HEK293 (cell line): ENCODE measurements around the gene SUPT5H.

Source experiments
- CTCF ChIA-PET: fragments of 350-600 bp; formaldehyde crosslinking; extraction: SDS; loops from one replicate; lab custom pipeline; 2021; ENCODE audit warnings: antibody characterized with exemption; lab: Yijun Ruan, JAX
- POLR2A ChIA-PET: fragments of 300-600 bp; formaldehyde crosslinking; extraction: SDS; loops from one replicate; lab custom pipeline; 2020; ENCODE audit warnings: antibody characterized with exemption, inconsistent platforms; lab: Yijun Ruan, JAX
- H3K27ac ChIP-seq: fragments of 200-500 bp; sonication (Bioruptor generic); 2 replicates; pipeline ENCODE4 v1.5.1; 2014; ENCODE audit warnings: low read depth, low read length, control low read depth, inconsistent platforms; ENCODE audit errors: extremely low read depth
- H3K36me3 ChIP-seq, 2 experiments: fragments of 200-500 bp in 1 of 2; sonication (Bioruptor generic) in 1 of 2; 1 replicate in 1 of 2; 2 replicates in 1 of 2; pipeline ENCODE4 v1.5.1; 2014 to 2017; ENCODE audit warnings: inconsistent platforms in 2 of 2, low read length in 2 of 2; ENCODE audit not compliant: control insufficient read depth in 2 of 2, insufficient read depth in 1 of 2
- H3K4me1 ChIP-seq: fragments of 200-500 bp; sonication (Bioruptor generic); 2 replicates; pipeline ENCODE4 v1.5.1; 2014; ENCODE audit warnings: mild to moderate bottlenecking, low read length, inconsistent platforms; ENCODE audit not compliant: control insufficient read depth, insufficient read depth
- H3K4me3 ChIP-seq: 2 replicates; pipeline ENCODE4 v1.5.1; 2011; ENCODE audit warnings: low read depth, mild to moderate bottlenecking, control low read depth, low read length, moderate library complexity
- H3K9me3 ChIP-seq: fragments of 200-500 bp; sonication (Bioruptor generic); 2 replicates; pipeline ENCODE4 v1.5.1; 2014; ENCODE audit warnings: low read depth, low read length, inconsistent platforms; ENCODE audit not compliant: control insufficient read depth, insufficient read depth
- BCL6B ChIP-seq: fragments of 450-650 bp; formaldehyde crosslinking; IDR thresholded peaks from 2 replicates; pipeline ENCODE4 v1.5.1; 2017; ENCODE audit warnings: missing biosample characterization, missing genetic modification characterization
- GFI1B ChIP-seq: fragments of 450-650 bp; formaldehyde crosslinking; IDR thresholded peaks from 2 replicates; pipeline ENCODE4 v1.5.1; 2016; ENCODE audit warnings: missing biosample characterization, missing genetic modification characterization
- MYNN ChIP-seq: fragments of 450-650 bp; formaldehyde crosslinking; IDR thresholded peaks from 2 replicates; pipeline ENCODE4 v1.5.1; 2016; ENCODE audit warnings: missing biosample characterization, missing genetic modification characterization, borderline replicate concordance
- PRDM10 ChIP-seq: fragments of 450-650 bp; formaldehyde crosslinking; IDR thresholded peaks from 2 replicates; pipeline ENCODE4 v1.5.1; 2016; ENCODE audit warnings: missing biosample characterization, missing genetic modification characterization
- PRDM6 ChIP-seq: fragments of 450-650 bp; formaldehyde crosslinking; IDR thresholded peaks from 2 replicates; pipeline ENCODE4 v1.5.1; 2017; ENCODE audit warnings: missing biosample characterization, missing genetic modification characterization
- SALL2 ChIP-seq: fragments of 450-650 bp; formaldehyde crosslinking; IDR thresholded peaks from 2 replicates; pipeline ENCODE4 v1.5.0; 2017; ENCODE audit warnings: missing biosample characterization, mild to moderate bottlenecking, missing genetic modification characterization, borderline replicate concordance
- ZBTB17 ChIP-seq: fragments of 450-650 bp; formaldehyde crosslinking; IDR thresholded peaks from 2 replicates; pipeline ENCODE4 v1.5.1; 2016; ENCODE audit warnings: missing biosample characterization, missing genetic modification characterization
- ZBTB20 ChIP-seq: fragments of 450-650 bp; formaldehyde crosslinking; IDR thresholded peaks from 2 replicates; pipeline ENCODE4 v1.5.1; 2016; ENCODE audit warnings: missing biosample characterization, missing genetic modification characterization
- ZBTB21 ChIP-seq: fragments of 450-650 bp; formaldehyde crosslinking; IDR thresholded peaks from 2 replicates; pipeline ENCODE4 v1.5.1; 2017; ENCODE audit warnings: missing biosample characterization, missing genetic modification characterization
- ZBTB48 ChIP-seq: fragments of 450-650 bp; formaldehyde crosslinking; IDR thresholded peaks from 2 replicates; pipeline ENCODE4 v1.5.1; 2016; ENCODE audit warnings: missing biosample characterization, missing genetic modification characterization
- ZNF133 ChIP-seq: fragments of 450-650 bp; formaldehyde crosslinking; IDR thresholded peaks from 2 replicates; pipeline ENCODE4 v1.5.1; 2016; ENCODE audit warnings: missing biosample characterization, missing genetic modification characterization
- ZNF16 ChIP-seq: fragments of 450-650 bp; formaldehyde crosslinking; IDR thresholded peaks from 2 replicates; pipeline ENCODE4 v1.5.1; 2016; ENCODE audit warnings: low read depth, missing biosample characterization, missing genetic modification characterization
- ZNF202 ChIP-seq: fragments of 450-650 bp; formaldehyde crosslinking; IDR thresholded peaks from 2 replicates; pipeline ENCODE4 v1.5.1; 2016; ENCODE audit warnings: missing biosample characterization, missing genetic modification characterization, borderline replicate concordance
- ZNF366 ChIP-seq: fragments of 450-650 bp; formaldehyde crosslinking; conservative IDR thresholded peaks from 2 replicates; pipeline ENCODE4 v1.5.1; 2016; ENCODE audit warnings: missing biosample characterization, missing genetic modification characterization
- ZNF404 ChIP-seq: fragments of 450-650 bp; formaldehyde crosslinking; IDR thresholded peaks from 2 replicates; pipeline ENCODE4 v1.5.1; 2017; ENCODE audit warnings: missing biosample characterization, missing genetic modification characterization
- ZNF530 ChIP-seq: fragments of 450-650 bp; formaldehyde crosslinking; IDR thresholded peaks from 2 replicates; pipeline ENCODE4 v1.5.1; 2016; ENCODE audit warnings: low read depth, missing biosample characterization, missing genetic modification characterization
- ZNF600 ChIP-seq: fragments of 450-650 bp; formaldehyde crosslinking; IDR thresholded peaks from 2 replicates; pipeline ENCODE4 v1.5.1; 2016; ENCODE audit warnings: missing biosample characterization, missing genetic modification characterization
- ZNF707 ChIP-seq: fragments of 450-650 bp; formaldehyde crosslinking; IDR thresholded peaks from 2 replicates; pipeline ENCODE4 v1.5.1; 2016; ENCODE audit warnings: missing biosample characterization, missing genetic modification characterization

Gene SUPT5H

GRCh38 chr19:39425744-39426143, 19.6 kb upstream of the SUPT5H start:
- H3K27ac ChIP-seq = no peak overlapping the region
- no peak overlapping the region for H3K4me3 ChIP-seq
- peaks cover 36 to 46% of the 10 kb centered on the region in 2 experiments for H3K36me3 ChIP-seq
- H3K4me1 ChIP-seq = peaks cover under 1% of the 10 kb centered on the region
- ChIA-PET POLR2A (interaction anchor here (0.6 to 13.3 kb wide), 3 partner anchors 10 to 34 kb away, joined by 4 to 255 read pairs (median 16); partner anchors contain the start of genes MED29, PAF1 and RPS16), CTCF (interaction anchor here (0.5 to 1.4 kb wide), 4 partner anchors 8 to 49 kb away, joined by 3 to 7 read pairs (median 4); no protein-coding TSS in a partner anchor)
- H3K9me3 ChIP-seq = no peaks in the 10 kb centered on the region
- no peak for TF ChIP-seq ZBTB21
- peak; percentile 18; the same call in 1 of the 2 replicates for TF ChIP-seq BCL6B (tag by site-specific recombination)
- TF ChIP-seq ZNF133 = no peak
- TF ChIP-seq ZBTB20 = peak; percentile 45
- TF ChIP-seq ZNF600 (tag by site-specific recombination) = 0 out of 2 replicates have a peak, but pooled peaks have one; percentile 13
- peak; percentile 99 for TF ChIP-seq ZNF366 (tag by site-specific recombination)
- TF ChIP-seq SALL2 = peak; percentile 53; the same call in 1 of the 2 replicates
- peak; percentile 96 for TF ChIP-seq ZBTB17 (tag by site-specific recombination)
- TF ChIP-seq ZNF404 (tag by site-specific recombination) = no peak
- TF ChIP-seq ZNF530 (tag by site-specific recombination) = no peak
- 0 out of 2 replicates have a peak, but pooled peaks have one; percentile 39 for TF ChIP-seq ZBTB48 (tag by site-specific recombination)

GRCh38 chr19:39426170-39426569, 19.2 kb upstream of the SUPT5H start:
- no peak overlapping the region for H3K4me3 ChIP-seq
- ChIA-PET CTCF (interaction anchor here (0.5 to 4.2 kb wide), 8 partner anchors 9 to 80 kb away, joined by 3 to 20 read pairs (median 4); partner anchors contain the start of gene PLEKHG2), POLR2A (interaction anchor here (0.6 to 13.3 kb wide), 8 partner anchors 9 to 773 kb away, joined by 3 to 255 read pairs (median 11); partner anchors contain the start of genes MED29, PAF1, RPS16 and SUPT5H)
- TF ChIP-seq ZNF16 (tag by site-specific recombination) (no peak), ZNF707 (no peak), ZBTB48 (tag by site-specific recombination) (no peak), ZNF202 (tag by site-specific recombination) (no peak), PRDM10 (tag by site-specific recombination) (peak; percentile 99), ZNF366 (tag by site-specific recombination) (peak; percentile 30; the same call in 1 of the 2 replicates), PRDM6 (tag by site-specific recombination) (no peak), GFI1B (no peak), MYNN (tag by site-specific recombination) (no peak)
- H3K4me1 ChIP-seq = peaks cover 5% of the 10 kb centered on the region
- H3K27ac ChIP-seq = no peak overlapping the region
- H3K9me3 ChIP-seq = no peaks in the 10 kb centered on the region
- H3K36me3 ChIP-seq = peaks cover 34 to 41% of the 10 kb centered on the region in 2 experiments
